Mesenchymal stem cell (in vitro differentiated cells and primary cell): ENCODE data around the gene CUX1.

Experiments used
- DNase-seq: peaks from one replicate; pipeline ENCODE4 v3.0.0-alpha.2; 2013
- H2AFZ ChIP-seq: one replicate; pipeline ENCODE4 v1.6.1; 2013; ENCODE audit warnings: low read depth, mild to moderate bottlenecking, control low read depth, inconsistent platforms, low read length, moderate library complexity
- H2AK5ac ChIP-seq: 2 replicates; pipeline ENCODE4 v1.6.1; 2013; ENCODE audit warnings: low read length, moderate library complexity, mild to moderate bottlenecking, inconsistent platforms; ENCODE audit not compliant: severe bottlenecking
- H2BK120ac ChIP-seq: one replicate; pipeline ENCODE4 v1.6.1; 2013; ENCODE audit warnings: low read depth, mild to moderate bottlenecking, inconsistent platforms, low read length, moderate library complexity
- H2BK12ac ChIP-seq, 2 experiments: one replicate each; pipeline ENCODE4 v1.6.1; 2013; ENCODE audit warnings: inconsistent platforms in 2 of 2, low read length in 2 of 2, mild to moderate bottlenecking in 2 of 2, moderate library complexity in 2 of 2, control low read depth in 1 of 2
- H2BK15ac ChIP-seq: one replicate; pipeline ENCODE4 v1.6.1; 2013; ENCODE audit warnings: mild to moderate bottlenecking, low read depth, inconsistent platforms; ENCODE audit not compliant: poor library complexity, severe bottlenecking
- H2BK5ac ChIP-seq: 2 replicates; pipeline ENCODE4 v1.6.1; 2013; ENCODE audit warnings: low read depth, mild to moderate bottlenecking, low read length, control low read depth, inconsistent platforms; ENCODE audit not compliant: poor library complexity, severe bottlenecking
- H3K14ac ChIP-seq, 2 experiments: one replicate each; pipeline ENCODE4 v1.6.1; 2013; ENCODE audit warnings: inconsistent platforms in 2 of 2, low read length in 2 of 2, control low read depth in 1 of 2, mild to moderate bottlenecking in 1 of 2, moderate library complexity in 1 of 2
- H3K18ac ChIP-seq, 2 experiments: one replicate each; pipeline ENCODE4 v1.6.1; 2013; ENCODE audit warnings: inconsistent platforms in 2 of 2, low read length in 2 of 2, control low read depth in 1 of 2, low read depth in 1 of 2, mild to moderate bottlenecking in 1 of 2
- H3K23ac ChIP-seq, 2 experiments: one replicate each; pipeline ENCODE4 v1.6.1; 2013; ENCODE audit warnings: inconsistent platforms in 2 of 2, low read length in 2 of 2, mild to moderate bottlenecking in 2 of 2, moderate library complexity in 2 of 2, control low read depth in 1 of 2
- H3K27ac ChIP-seq: 2 replicates; pipeline ENCODE4 v1.5.1; 2013; ENCODE audit warnings: mild to moderate bottlenecking, moderate library complexity, low read length, control low read depth, inconsistent platforms; ENCODE audit not compliant: poor library complexity, severe bottlenecking
- H3K27me3 ChIP-seq, 2 experiments: 2 replicates each; pipeline versions ENCODE4 v1.6.1 to v1.7.0; 2013; ENCODE audit warnings: low read length in 2 of 2, mild to moderate bottlenecking in 2 of 2, moderate library complexity in 2 of 2, control low read depth in 1 of 2, inconsistent platforms in 1 of 2; ENCODE audit not compliant: control insufficient read depth in 1 of 2, insufficient read depth in 1 of 2
- H3K36me3 ChIP-seq, 2 experiments: 2 replicates each; pipeline versions ENCODE4 v1.6.1 to v1.7.0; 2013; ENCODE audit warnings: low read length in 2 of 2, control low read depth in 1 of 2, inconsistent platforms in 1 of 2, low read depth in 1 of 2, mild to moderate bottlenecking in 1 of 2; ENCODE audit not compliant: insufficient read depth in 2 of 2, control insufficient read depth in 1 of 2
- H3K4ac ChIP-seq, 2 experiments: one replicate each; pipeline ENCODE4 v1.6.1; 2013; ENCODE audit warnings: inconsistent platforms in 2 of 2, low read length in 2 of 2, mild to moderate bottlenecking in 2 of 2, moderate library complexity in 2 of 2, control low read depth in 1 of 2, low read depth in 1 of 2
- H3K4me1 ChIP-seq: 2 replicates; pipeline ENCODE4 v1.6.1; 2013; ENCODE audit warnings: low read depth, low read length, control low read depth; ENCODE audit not compliant: control insufficient read depth, insufficient read depth
- H3K4me2 ChIP-seq: 2 replicates; pipeline ENCODE4 v1.6.1; 2013; ENCODE audit warnings: low read length, mild to moderate bottlenecking, inconsistent platforms; ENCODE audit not compliant: poor library complexity, severe bottlenecking
- H3K4me3 ChIP-seq, 2 experiments: 2 replicates each; pipeline versions ENCODE4 v1.5.1 to v1.7.0; 2013; ENCODE audit warnings: low read length in 2 of 2, mild to moderate bottlenecking in 2 of 2, control low read depth in 1 of 2, low read depth in 1 of 2; ENCODE audit not compliant: insufficient read depth in 1 of 2
- H3K79me1 ChIP-seq: replicated peaks from 2 replicates; pipeline ENCODE4 v1.6.1; 2013; ENCODE audit warnings: mild to moderate bottlenecking, control low read depth, low read length, inconsistent platforms; ENCODE audit not compliant: poor library complexity, severe bottlenecking
- H3K9ac ChIP-seq: 2 replicates; pipeline ENCODE4 v1.7.0; 2013; ENCODE audit warnings: mild to moderate bottlenecking, low read length, moderate library complexity
- H3K9me3 ChIP-seq: 2 replicates; pipeline ENCODE4 v1.7.0; 2013; ENCODE audit warnings: mild to moderate bottlenecking, low read length; ENCODE audit not compliant: control insufficient read depth
- H4K8ac ChIP-seq: one replicate; pipeline ENCODE4 v1.6.1; 2013; ENCODE audit warnings: inconsistent platforms, mild to moderate bottlenecking, low read length, moderate library complexity
- H4K91ac ChIP-seq: one replicate; pipeline ENCODE4 v1.6.1; 2013; ENCODE audit warnings: mild to moderate bottlenecking, low read length, inconsistent platforms
- WGBS: methylation state at CpG from one replicate; pipeline ENCODE4 v1.1.7; 2013; ENCODE audit warnings: mixed read lengths; 5-methylcytosine and 5-hydroxymethylcytosine counted together

Gene CUX1

GRCh38 chr7:101922631-101923601 is 105.5 kb downstream of the CUX1 start:
- H4K8ac ChIP-seq: no peak overlapping the region
- H3K27ac ChIP-seq: no peak overlapping the region

GRCh38 chr7:101923602-101923985 is 106.2 kb downstream of the CUX1 start:
- Histone ChIP-seq H3K9me3 (no peaks in the 10 kb centered on the region), H3K9ac (peak overlapping the region; percentile 35), H3K23ac (no peak overlapping the region), H3K36me3 (peaks cover 9 to 22% of the 10 kb centered on the region in 2 experiments), H3K27ac (no peak overlapping the region), H2BK12ac (no peak overlapping the region), H3K18ac (no peak overlapping the region), H3K27me3 (no peaks in the 10 kb centered on the region), H2AFZ (no peak overlapping the region), H3K14ac (no peak overlapping the region), H2BK15ac (peak overlapping the region; percentile 15), H3K4me3 (no peak overlapping the region), H2AK5ac (no peak overlapping the region), H4K8ac (no peak overlapping the region), H2BK120ac (no peak overlapping the region), H3K4ac (no peak overlapping the region), H4K91ac (no peak overlapping the region), H3K79me1 (peaks cover 47% of the 10 kb centered on the region), H3K4me1 (peaks cover 9% of the 10 kb centered on the region), H2BK5ac (no peak overlapping the region), H3K4me2 (no peak overlapping the region)
- DNase-seq: no peak
- 97% methylated on average over 11 of the region's 11 CpGs for WGBS

More at GRCh38 chr7:101922631-101923601, 105.5 kb downstream of the CUX1 start:
- H3K27me3 ChIP-seq: no peaks in the 10 kb centered on the region
- H3K23ac ChIP-seq: no peak overlapping the region
- no peak overlapping the region for H2BK120ac ChIP-seq
- no peak overlapping the region for H2AK5ac ChIP-seq
- peaks cover 9% of the 10 kb centered on the region for H3K4me1 ChIP-seq
- 93% methylated on average over 24 of the region's 24 CpGs for WGBS
- no peak overlapping the region for H2BK15ac ChIP-seq
- H3K9me3 ChIP-seq: no peaks in the 10 kb centered on the region
- H3K36me3 ChIP-seq: peaks cover 15 to 29% of the 10 kb centered on the region in 2 experiments
- no peak overlapping the region for H2BK5ac ChIP-seq
- no peak overlapping the region for H3K4me3 ChIP-seq
- H4K91ac ChIP-seq: peak overlapping the region; percentile 55
- peaks cover 54% of the 10 kb centered on the region for H3K79me1 ChIP-seq
- H3K4me2 ChIP-seq: no peak overlapping the region
- no peak overlapping the region for H3K4ac ChIP-seq
- DNase-seq: no peak
- no peak overlapping the region for H2BK12ac ChIP-seq
- no peak overlapping the region for H2AFZ ChIP-seq
- no peak overlapping the region for H3K14ac ChIP-seq
- peak overlapping the region in 1 of 2 experiments; percentile 58 for H3K18ac ChIP-seq
- H3K9ac ChIP-seq: no peak overlapping the region

- DNase-seq: peak; percentile 91
- Histone ChIP-seq H3K79me1 (peaks cover 44% of the 10 kb centered on the region), H3K4ac (no peak overlapping the region), H2BK5ac (no peak overlapping the region), H3K9me3 (no peaks in the 10 kb centered on the region), H3K14ac (no peak overlapping the region), H3K4me2 (no peak overlapping the region), H4K91ac (peak overlapping the region; percentile 66), H3K36me3 (peaks cover 7 to 18% of the 10 kb centered on the region in 2 experiments), H2BK12ac (no peak overlapping the region), H3K27me3 (no peaks in the 10 kb centered on the region), H3K23ac (no peak overlapping the region), H2AK5ac (no peak overlapping the region), H2AFZ (no peak overlapping the region), H3K4me3 (no peak overlapping the region), H3K27ac (no peak overlapping the region), H4K8ac (peak overlapping the region; percentile 17), H3K18ac (no peak overlapping the region), H3K4me1 (peaks cover 9% of the 10 kb centered on the region), H3K9ac (peak overlapping the region; percentile 35), H2BK15ac (peak overlapping the region; percentile 78), H2BK120ac (no peak overlapping the region)
- 41% methylated on average over 8 of the region's 9 CpGs for WGBS
Measured at GRCh38 chr7:101924171-101924570, 106.7 kb downstream of the CUX1 start.

GRCh38 chr7:101926265-101926664 is 108.8 kb downstream of the CUX1 start:
- 98% methylated on average over 3 of the region's 3 CpGs for WGBS
- H3K27ac ChIP-seq: no peak overlapping the region

More at GRCh38 chr7:101926265-101926664, 108.8 kb downstream of the CUX1 start:
- peaks cover 4 to 10% of the 10 kb centered on the region in 2 experiments for H3K36me3 ChIP-seq
- H2BK12ac ChIP-seq: no peak overlapping the region
- H4K91ac ChIP-seq: peak overlapping the region; percentile 20
- no peak overlapping the region for H2AK5ac ChIP-seq
- peaks cover 9% of the 10 kb centered on the region for H3K4me1 ChIP-seq
- H2AFZ ChIP-seq: no peak overlapping the region
- no peak overlapping the region for H3K4ac ChIP-seq
- H2BK5ac ChIP-seq: no peak overlapping the region
- H3K18ac ChIP-seq: no peak overlapping the region
- peak overlapping the region; percentile 32 for H4K8ac ChIP-seq
- DNase-seq: no peak
- H3K14ac ChIP-seq: no peak overlapping the region
- no peak overlapping the region for H3K4me3 ChIP-seq
- H3K9ac ChIP-seq: no peak overlapping the region
- H3K27me3 ChIP-seq: no peaks in the 10 kb centered on the region
- no peak overlapping the region for H2BK15ac ChIP-seq
- peak overlapping the region in 1 of 2 experiments; percentile 34 for H3K23ac ChIP-seq
- H3K4me2 ChIP-seq: no peak overlapping the region
- H3K9me3 ChIP-seq: peaks cover 4% of the 10 kb centered on the region
- H2BK120ac ChIP-seq: no peak overlapping the region
- H3K79me1 ChIP-seq: peaks cover 39% of the 10 kb centered on the region
